ENCODE data around the gene ABHD16A. TPM values are rescaled to one million over a fixed set of nuclear protein-coding genes. Genes with fewer than 3 reads are reported as not detected.
A peak's percentile ranks its signal among the peaks of the same experiment; 100 is the strongest.

ABHD16A gene
- total and polyA plus RNA-seq, 2 of the 13 experiments (the other 11 are each of a cell fraction or from before 2014, with no cell fraction given), result 43.5 to 45.4 TPM

- TF ChIP-seq ZNF382 (CRISPR knock-in tag; IDR thresholded peaks at IDR 0.05; ENCODE audit: borderline replicate concordance) (no peak; the same call in 1 of the 2 replicates), ZNF17 (CRISPR knock-in tag; IDR thresholded peaks at IDR 0.05) (no peak), ZNF343 (CRISPR knock-in tag; IDR thresholded peaks at IDR 0.05) (peak; percentile 27; the same call in 1 of the 2 replicates), ZBTB7B (CRISPR knock-in tag; IDR thresholded peaks at IDR 0.05) (no peak), RELA (CRISPR knock-in tag; IDR thresholded peaks at IDR 0.05) (0 out of 2 replicates have a peak, but pooled peaks have one; percentile 16), ZNF331 (CRISPR knock-in tag; IDR thresholded peaks at IDR 0.05) (no peak), FIP1L1 (IDR thresholded peaks at IDR 0.05; ENCODE audit: borderline replicate concordance, insufficient read depth, low read depth, low read length) (no peak), YEATS4 (CRISPR knock-in tag; IDR thresholded peaks at IDR 0.05; ENCODE audit: borderline replicate concordance) (no peak), PRPF4 (IDR thresholded peaks at IDR 0.05; ENCODE audit: low read depth, low read length, poor library complexity, severe bottlenecking) (no peak), DDIT3 (CRISPR knock-in tag; IDR thresholded peaks at IDR 0.05) (no peak), SKI (IDR thresholded peaks at IDR 0.05; ENCODE audit: partially characterized antibody) (no peak), TOPORS (CRISPR knock-in tag; IDR thresholded peaks at IDR 0.05) (no peak), FOSL2 (CRISPR knock-in tag; IDR thresholded peaks at IDR 0.05) (no peak), ZFP1 (CRISPR knock-in tag; IDR thresholded peaks at IDR 0.05) (no peak; the same call in 1 of the 2 replicates), CAMTA2 (CRISPR knock-in tag; IDR thresholded peaks at IDR 0.05; ENCODE audit: borderline replicate concordance) (no peak), ARID4A (CRISPR knock-in tag; IDR thresholded peaks at IDR 0.05; ENCODE audit: borderline replicate concordance) (no peak)
- TF ChIP-seq, protein P1, sequence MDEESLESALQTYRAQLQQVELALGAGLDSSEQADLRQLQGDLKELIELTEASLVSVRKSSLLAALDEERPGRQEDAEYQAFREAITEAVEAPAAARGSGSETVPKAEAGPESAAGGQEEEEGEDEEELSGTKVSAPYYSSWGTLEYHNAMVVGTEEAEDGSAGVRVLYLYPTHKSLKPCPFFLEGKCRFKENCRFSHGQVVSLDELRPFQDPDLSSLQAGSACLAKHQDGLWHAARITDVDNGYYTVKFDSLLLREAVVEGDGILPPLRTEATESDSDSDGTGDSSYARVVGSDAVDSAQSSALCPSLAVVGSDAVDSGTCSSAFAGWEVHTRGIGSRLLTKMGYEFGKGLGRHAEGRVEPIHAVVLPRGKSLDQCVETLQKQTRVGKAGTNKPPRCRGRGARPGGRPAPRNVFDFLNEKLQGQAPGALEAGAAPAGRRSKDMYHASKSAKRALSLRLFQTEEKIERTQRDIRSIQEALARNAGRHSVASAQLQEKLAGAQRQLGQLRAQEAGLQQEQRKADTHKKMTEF (CRISPR knock-in tag; IDR thresholded peaks at IDR 0.05), result no peak
- TF ChIP-seq, protein P2, sequence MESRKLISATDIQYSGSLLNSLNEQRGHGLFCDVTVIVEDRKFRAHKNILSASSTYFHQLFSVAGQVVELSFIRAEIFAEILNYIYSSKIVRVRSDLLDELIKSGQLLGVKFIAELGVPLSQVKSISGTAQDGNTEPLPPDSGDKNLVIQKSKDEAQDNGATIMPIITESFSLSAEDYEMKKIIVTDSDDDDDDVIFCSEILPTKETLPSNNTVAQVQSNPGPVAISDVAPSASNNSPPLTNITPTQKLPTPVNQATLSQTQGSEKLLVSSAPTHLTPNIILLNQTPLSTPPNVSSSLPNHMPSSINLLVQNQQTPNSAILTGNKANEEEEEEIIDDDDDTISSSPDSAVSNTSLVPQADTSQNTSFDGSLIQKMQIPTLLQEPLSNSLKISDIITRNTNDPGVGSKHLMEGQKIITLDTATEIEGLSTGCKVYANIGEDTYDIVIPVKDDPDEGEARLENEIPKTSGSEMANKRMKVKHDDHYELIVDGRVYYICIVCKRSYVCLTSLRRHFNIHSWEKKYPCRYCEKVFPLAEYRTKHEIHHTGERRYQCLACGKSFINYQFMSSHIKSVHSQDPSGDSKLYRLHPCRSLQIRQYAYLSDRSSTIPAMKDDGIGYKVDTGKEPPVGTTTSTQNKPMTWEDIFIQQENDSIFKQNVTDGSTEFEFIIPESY (CRISPR knock-in tag; IDR thresholded peaks at IDR 0.05), result no peak
- TF ChIP-seq, protein P3, sequence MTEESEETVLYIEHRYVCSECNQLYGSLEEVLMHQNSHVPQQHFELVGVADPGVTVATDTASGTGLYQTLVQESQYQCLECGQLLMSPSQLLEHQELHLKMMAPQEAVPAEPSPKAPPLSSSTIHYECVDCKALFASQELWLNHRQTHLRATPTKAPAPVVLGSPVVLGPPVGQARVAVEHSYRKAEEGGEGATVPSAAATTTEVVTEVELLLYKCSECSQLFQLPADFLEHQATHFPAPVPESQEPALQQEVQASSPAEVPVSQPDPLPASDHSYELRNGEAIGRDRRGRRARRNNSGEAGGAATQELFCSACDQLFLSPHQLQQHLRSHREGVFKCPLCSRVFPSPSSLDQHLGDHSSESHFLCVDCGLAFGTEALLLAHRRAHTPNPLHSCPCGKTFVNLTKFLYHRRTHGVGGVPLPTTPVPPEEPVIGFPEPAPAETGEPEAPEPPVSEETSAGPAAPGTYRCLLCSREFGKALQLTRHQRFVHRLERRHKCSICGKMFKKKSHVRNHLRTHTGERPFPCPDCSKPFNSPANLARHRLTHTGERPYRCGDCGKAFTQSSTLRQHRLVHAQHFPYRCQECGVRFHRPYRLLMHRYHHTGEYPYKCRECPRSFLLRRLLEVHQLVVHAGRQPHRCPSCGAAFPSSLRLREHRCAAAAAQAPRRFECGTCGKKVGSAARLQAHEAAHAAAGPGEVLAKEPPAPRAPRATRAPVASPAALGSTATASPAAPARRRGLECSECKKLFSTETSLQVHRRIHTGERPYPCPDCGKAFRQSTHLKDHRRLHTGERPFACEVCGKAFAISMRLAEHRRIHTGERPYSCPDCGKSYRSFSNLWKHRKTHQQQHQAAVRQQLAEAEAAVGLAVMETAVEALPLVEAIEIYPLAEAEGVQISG (CRISPR knock-in tag; IDR thresholded peaks at IDR 0.05), result no peak
These were observed 43.3 kb downstream of the ABHD16A start (continued) for GRCh38 chr6:31659649-31660380.
